K562 (cell line): Measurements from ENCODE around the gene MBD3L4. TPM values are rescaled to one million over a fixed set of nuclear protein-coding genes. Genes with fewer than 3 reads are reported as not detected.

ENCODE experiments used
- DACH1 ChIP-seq: fragments of 450-650 bp; IDR thresholded peaks from 2 replicates; pipeline ENCODE4 v1.6.1; 2018; ENCODE audit not compliant: partially characterized antibody
- ESRRB ChIP-seq: fragments of 250-450 bp; sonication (Bioruptor Pico); IDR thresholded peaks from 2 replicates; pipeline ENCODE4 v1.5.0; 2020; ENCODE audit warnings: mild to moderate bottlenecking, moderate library complexity, borderline replicate concordance
- HMGN3 ChIP-seq: IDR thresholded peaks from 2 replicates; pipeline ENCODE4 v1.6.1; 2011; ENCODE audit warnings: borderline replicate concordance, low read depth, mild to moderate bottlenecking, mixed read lengths, low read length; ENCODE audit not compliant: insufficient read length; ENCODE audit errors: extremely low read depth
- HNRNPK ChIP-seq: fragments of 200-400 bp; formaldehyde crosslinking; IDR thresholded peaks from one replicate; pipeline ENCODE4 v1.6.1; 2018; ENCODE audit warnings: mild to moderate bottlenecking, low read depth, low read length; ENCODE audit not compliant: poor library complexity, severe bottlenecking
- ILF3 ChIP-seq: fragments of 450-650 bp; IDR thresholded peaks from 2 replicates; pipeline ENCODE4 v1.6.1; 2018; ENCODE audit warnings: antibody characterized with exemption, mild to moderate bottlenecking, moderate library complexity, borderline replicate concordance
- LEF1 ChIP-seq: fragments of 450-650 bp; IDR thresholded peaks from 2 replicates; pipeline ENCODE4 v1.6.1; 2016; ENCODE audit warnings: mild to moderate bottlenecking
- MEIS2 ChIP-seq: fragments of 450-650 bp; IDR thresholded peaks from 2 replicates; pipeline ENCODE4 v1.6.1; 2014; ENCODE audit warnings: mild to moderate bottlenecking; ENCODE audit not compliant: partially characterized antibody
- NR3C1 ChIP-seq: sonication (generic); formaldehyde crosslinking; IDR thresholded peaks from 2 replicates; pipeline ENCODE4 v1.8.1; 2022; ENCODE audit warnings: missing genetic modification reagents
- POLR2A ChIP-seq: fragments of 450-650 bp; conservative IDR thresholded peaks from 2 replicates; pipeline ENCODE4 v1.6.1; 2016
- RAD51 ChIP-seq: fragments of 450-650 bp; IDR thresholded peaks from 2 replicates; pipeline ENCODE4 v1.7.1; 2016; ENCODE audit warnings: low read depth, mild to moderate bottlenecking, borderline replicate concordance
- RBM34 ChIP-seq: fragments of 200-400 bp; formaldehyde crosslinking; IDR thresholded peaks from 2 replicates; pipeline ENCODE4 v1.6.1; 2018; ENCODE audit warnings: low read length, borderline replicate concordance; ENCODE audit not compliant: insufficient read depth
- STAT5A ChIP-seq: IDR thresholded peaks from 2 replicates; pipeline ENCODE4 v1.6.1; 2012; ENCODE audit warnings: low read length, inconsistent platforms, borderline replicate concordance
- ZBTB8A ChIP-seq: fragments of 450-650 bp; IDR thresholded peaks from 2 replicates; pipeline ENCODE4 v1.6.1; 2018; ENCODE audit warnings: mild to moderate bottlenecking, moderate library complexity; ENCODE audit not compliant: partially characterized antibody
- ZNF551 ChIP-seq: fragments of 250-450 bp; sonication (Bioruptor Pico); IDR thresholded peaks from 2 replicates; pipeline ENCODE4 v1.5.0; 2021; ENCODE audit warnings: mild to moderate bottlenecking, moderate library complexity
- ZNF668 ChIP-seq: fragments of 250-450 bp; sonication (Bioruptor Pico); IDR thresholded peaks from 2 replicates; pipeline ENCODE4 v1.8.0; 2022; ENCODE audit warnings: mild to moderate bottlenecking, inconsistent platforms
- polyA plus RNA-seq, 8 experiments: library from polyadenylated mRNA; depleted of rRNA in 4 of 8; stranded (reverse) in 5 of 8; unstranded in 3 of 8; fragments of >200 nt; fragmentation: Nextera tagmentation in 2 of 8; fragmentation: Illumina TruSeq in 1 of 8; extraction: Ambion mirVana in 2 of 8; extraction: Trizol in 1 of 8; gene quantifications; 2 replicates each; pipeline versions ENCODE4 v1.2.1 to v1.2.3, GENCODE V29; 2011 to 2014; ENCODE audit warnings: inconsistent platforms in 1 of 8, missing spikeins in 1 of 8
- total RNA-seq, 7 experiments: library from RNA; depleted of rRNA in 6 of 7; stranded (reverse); fragments of >200 nt in 6 of 7; fragmentation: Illumina TruSeq in 2 of 7; extraction: Trizol in 2 of 7; gene quantifications; 2 replicates each; pipeline versions ENCODE4 v1.2.1 to v1.2.3, GENCODE V29; 2011 to 2021; ENCODE audit warnings: low replicate concordance in 1 of 7
- TF ChIP-seq, protein P1 (sequence below): sonication (generic); formaldehyde crosslinking; IDR thresholded peaks from 2 replicates; pipeline ENCODE4 v1.8.0; 2023; ENCODE audit warnings: mild to moderate bottlenecking, missing genetic modification reagents
- TF ChIP-seq, protein P2 (sequence below): fragments of 450-650 bp; IDR thresholded peaks from 2 replicates; pipeline ENCODE4 v1.6.1; 2016; ENCODE audit warnings: borderline replicate concordance
- TF ChIP-seq, protein P3 (sequence below): fragments of 250-450 bp; sonication (Bioruptor Pico); IDR thresholded peaks from 2 replicates; pipeline ENCODE4 v1.8.0; 2021; ENCODE audit warnings: moderate library complexity, mild to moderate bottlenecking, inconsistent platforms
- TF ChIP-seq, protein P4 (sequence below): fragments of 250-450 bp; sonication (Bioruptor Pico); IDR thresholded peaks from 2 replicates; pipeline ENCODE4 v1.5.0; 2021
- TF ChIP-seq, protein P5 (sequence below): fragments of 250-450 bp; sonication (Bioruptor Pico); IDR thresholded peaks from 2 replicates; pipeline ENCODE4 v1.4.0; 2020; ENCODE audit warnings: mild to moderate bottlenecking
- TF ChIP-seq, protein P6 (sequence below): IDR thresholded peaks from 2 replicates; pipeline ENCODE4 v1.6.1; 2012; ENCODE audit warnings: low read depth, low read length, improper control_type of control experiment, borderline replicate concordance

The MBD3L4 gene
- total and polyA plus RNA-seq, 9 of the 15 experiments (the other 6 are each of a cell fraction or from before 2014, with no cell fraction given): not detected

DNA sequence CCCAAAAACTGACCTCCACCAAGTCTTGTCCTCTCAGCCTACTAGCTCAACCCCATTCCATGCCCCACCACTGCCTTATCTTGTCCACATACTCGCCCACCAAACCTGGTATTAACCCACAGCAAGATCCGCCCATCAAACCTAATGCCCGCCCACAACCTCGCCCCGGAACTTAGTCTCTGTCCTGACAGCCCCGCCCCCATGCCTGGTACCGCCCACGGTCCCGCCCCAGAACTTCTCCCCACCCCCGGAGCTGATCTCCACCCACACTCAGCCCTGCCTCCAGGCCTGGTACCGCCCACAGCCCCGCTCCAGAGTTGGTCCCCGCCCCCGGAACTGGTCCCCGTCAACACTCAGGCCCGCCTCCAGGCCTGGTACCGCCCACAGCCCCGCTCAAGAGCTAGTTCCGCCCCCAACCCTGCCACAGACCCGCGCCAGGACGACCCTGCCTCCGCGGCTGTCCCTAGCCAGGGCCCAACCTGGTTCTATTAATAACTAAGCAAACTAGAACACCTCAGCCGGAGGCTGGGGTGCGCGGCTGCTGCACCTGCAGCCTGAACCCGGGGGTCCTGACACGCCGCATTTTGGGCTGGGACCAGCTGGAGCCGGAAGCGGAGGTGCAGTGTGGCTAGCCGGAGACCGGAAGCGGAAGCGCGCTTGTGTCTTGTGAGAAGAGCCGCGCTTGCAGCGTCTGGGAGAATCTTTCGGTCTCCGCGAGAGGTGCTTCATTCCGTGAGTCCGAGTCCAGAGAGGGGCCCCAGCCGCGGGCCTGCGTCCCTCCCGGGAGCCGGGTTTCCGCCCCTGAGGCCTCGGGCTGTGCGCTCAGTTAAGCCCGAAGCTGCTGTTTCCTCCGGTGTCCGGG lies 29.3 kb upstream of the MBD3L4 start, which contains the start of gene ZNF557 (continued):
- TF ChIP-seq ZBTB8A: no peak
- TF ChIP-seq RAD51: no peak
- TF ChIP-seq, protein P1, sequence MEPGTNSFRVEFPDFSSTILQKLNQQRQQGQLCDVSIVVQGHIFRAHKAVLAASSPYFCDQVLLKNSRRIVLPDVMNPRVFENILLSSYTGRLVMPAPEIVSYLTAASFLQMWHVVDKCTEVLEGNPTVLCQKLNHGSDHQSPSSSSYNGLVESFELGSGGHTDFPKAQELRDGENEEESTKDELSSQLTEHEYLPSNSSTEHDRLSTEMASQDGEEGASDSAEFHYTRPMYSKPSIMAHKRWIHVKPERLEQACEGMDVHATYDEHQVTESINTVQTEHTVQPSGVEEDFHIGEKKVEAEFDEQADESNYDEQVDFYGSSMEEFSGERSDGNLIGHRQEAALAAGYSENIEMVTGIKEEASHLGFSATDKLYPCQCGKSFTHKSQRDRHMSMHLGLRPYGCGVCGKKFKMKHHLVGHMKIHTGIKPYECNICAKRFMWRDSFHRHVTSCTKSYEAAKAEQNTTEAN (CRISPR knock-in tag): no peak
- TF ChIP-seq HNRNPK: no peak
- TF ChIP-seq, protein P2, sequence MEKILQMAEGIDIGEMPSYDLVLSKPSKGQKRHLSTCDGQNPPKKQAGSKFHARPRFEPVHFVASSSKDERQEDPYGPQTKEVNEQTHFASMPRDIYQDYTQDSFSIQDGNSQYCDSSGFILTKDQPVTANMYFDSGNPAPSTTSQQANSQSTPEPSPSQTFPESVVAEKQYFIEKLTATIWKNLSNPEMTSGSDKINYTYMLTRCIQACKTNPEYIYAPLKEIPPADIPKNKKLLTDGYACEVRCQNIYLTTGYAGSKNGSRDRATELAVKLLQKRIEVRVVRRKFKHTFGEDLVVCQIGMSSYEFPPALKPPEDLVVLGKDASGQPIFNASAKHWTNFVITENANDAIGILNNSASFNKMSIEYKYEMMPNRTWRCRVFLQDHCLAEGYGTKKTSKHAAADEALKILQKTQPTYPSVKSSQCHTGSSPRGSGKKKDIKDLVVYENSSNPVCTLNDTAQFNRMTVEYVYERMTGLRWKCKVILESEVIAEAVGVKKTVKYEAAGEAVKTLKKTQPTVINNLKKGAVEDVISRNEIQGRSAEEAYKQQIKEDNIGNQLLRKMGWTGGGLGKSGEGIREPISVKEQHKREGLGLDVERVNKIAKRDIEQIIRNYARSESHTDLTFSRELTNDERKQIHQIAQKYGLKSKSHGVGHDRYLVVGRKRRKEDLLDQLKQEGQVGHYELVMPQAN: peak; percentile 94
- TF ChIP-seq MEIS2: peak; percentile 7
- TF ChIP-seq, protein P3, sequence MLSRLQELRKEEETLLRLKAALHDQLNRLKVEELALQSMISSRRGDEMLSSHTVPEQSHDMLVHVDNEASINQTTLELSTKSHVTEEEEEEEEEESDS: no peak
- TF ChIP-seq, protein P4, sequence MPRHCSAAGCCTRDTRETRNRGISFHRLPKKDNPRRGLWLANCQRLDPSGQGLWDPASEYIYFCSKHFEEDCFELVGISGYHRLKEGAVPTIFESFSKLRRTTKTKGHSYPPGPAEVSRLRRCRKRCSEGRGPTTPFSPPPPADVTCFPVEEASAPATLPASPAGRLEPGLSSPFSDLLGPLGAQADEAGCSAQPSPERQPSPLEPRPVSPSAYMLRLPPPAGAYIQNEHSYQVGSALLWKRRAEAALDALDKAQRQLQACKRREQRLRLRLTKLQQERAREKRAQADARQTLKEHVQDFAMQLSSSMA: no peak
- TF ChIP-seq ZNF668 (CRISPR knock-in tag): no peak
- TF ChIP-seq ZNF551: no peak
- TF ChIP-seq, protein P5, sequence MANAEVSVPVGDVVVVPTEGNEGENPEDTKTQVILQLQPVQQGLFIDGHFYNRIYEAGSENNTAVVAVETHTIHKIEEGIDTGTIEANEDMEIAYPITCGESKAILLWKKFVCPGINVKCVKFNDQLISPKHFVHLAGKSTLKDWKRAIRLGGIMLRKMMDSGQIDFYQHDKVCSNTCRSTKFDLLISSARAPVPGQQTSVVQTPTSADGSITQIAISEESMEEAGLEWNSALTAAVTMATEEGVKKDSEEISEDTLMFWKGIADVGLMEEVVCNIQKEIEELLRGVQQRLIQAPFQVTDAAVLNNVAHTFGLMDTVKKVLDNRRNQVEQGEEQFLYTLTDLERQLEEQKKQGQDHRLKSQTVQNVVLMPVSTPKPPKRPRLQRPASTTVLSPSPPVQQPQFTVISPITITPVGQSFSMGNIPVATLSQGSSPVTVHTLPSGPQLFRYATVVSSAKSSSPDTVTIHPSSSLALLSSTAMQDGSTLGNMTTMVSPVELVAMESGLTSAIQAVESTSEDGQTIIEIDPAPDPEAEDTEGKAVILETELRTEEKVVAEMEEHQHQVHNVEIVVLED: no peak
- no peak for TF ChIP-seq ESRRB
- TF ChIP-seq ILF3: no peak
- TF ChIP-seq, protein P6, sequence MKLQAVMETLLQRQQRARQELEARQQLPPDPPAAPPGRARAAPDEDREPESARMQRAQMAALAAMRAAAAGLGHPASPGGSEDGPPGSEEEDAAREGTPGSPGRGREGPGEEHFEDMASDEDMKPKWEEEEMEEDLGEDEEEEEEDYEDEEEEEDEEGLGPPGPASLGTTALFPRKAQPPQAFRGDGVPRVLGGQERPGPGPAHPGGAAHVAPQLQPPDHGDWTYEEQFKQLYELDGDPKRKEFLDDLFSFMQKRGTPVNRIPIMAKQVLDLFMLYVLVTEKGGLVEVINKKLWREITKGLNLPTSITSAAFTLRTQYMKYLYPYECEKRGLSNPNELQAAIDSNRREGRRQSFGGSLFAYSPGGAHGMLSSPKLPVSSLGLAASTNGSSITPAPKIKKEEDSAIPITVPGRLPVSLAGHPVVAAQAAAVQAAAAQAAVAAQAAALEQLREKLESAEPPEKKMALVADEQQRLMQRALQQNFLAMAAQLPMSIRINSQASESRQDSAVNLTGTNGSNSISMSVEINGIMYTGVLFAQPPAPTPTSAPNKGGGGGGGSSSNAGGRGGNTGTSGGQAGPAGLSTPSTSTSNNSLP: no peak
- no peak for TF ChIP-seq LEF1
- TF ChIP-seq DACH1: peak; percentile 74
- TF ChIP-seq RBM34: no peak
- TF ChIP-seq HMGN3: peak; percentile 68
- TF ChIP-seq STAT5A: no peak
- peak; percentile 92 for TF ChIP-seq POLR2A
- no peak for TF ChIP-seq NR3C1
